GM18499 (cell line): ENCODE measurements around the gene RNF13.
"Not testable (repeated sequence)": the region's sequence is repeated elsewhere in the genome, so short reads cannot be mapped to it uniquely, and the experiment has no call there.

Experiments
- ATAC-seq: cut with Tn5 transposase; IDR thresholded peaks from one replicate; pipeline ENCODE4 v1.9.1; 2021; ENCODE audit warnings: moderate number of reproducible peaks; ENCODE audit not compliant: insufficient read depth, unreplicated experiment

The RNF13 gene

GRCh38 chr3:149942409-149942808 is 129.4 kb downstream of the RNF13 start:
- ATAC-seq, result no peak

- ATAC-seq, result not testable (repeated sequence)
These were observed 131.0 kb downstream of the RNF13 start for GRCh38 chr3:149943966-149944365.

GRCh38 chr3:149947231-149947630 is 134.2 kb downstream of the RNF13 start:
- ATAC-seq, result no peak

- no peak for ATAC-seq
These were observed 136.2 kb downstream of the RNF13 start for GRCh38 chr3:149949181-149949580.

GRCh38 chr3:149954812-149955211 is 141.8 kb downstream of the RNF13 start:
- no peak for ATAC-seq

- ATAC-seq, result no peak
These were observed 142.4 kb downstream of the RNF13 start for GRCh38 chr3:149955449-149955848.

- ATAC-seq, result no peak
These were observed 144.5 kb downstream of the RNF13 start for GRCh38 chr3:149957361-149958125.

DNA sequence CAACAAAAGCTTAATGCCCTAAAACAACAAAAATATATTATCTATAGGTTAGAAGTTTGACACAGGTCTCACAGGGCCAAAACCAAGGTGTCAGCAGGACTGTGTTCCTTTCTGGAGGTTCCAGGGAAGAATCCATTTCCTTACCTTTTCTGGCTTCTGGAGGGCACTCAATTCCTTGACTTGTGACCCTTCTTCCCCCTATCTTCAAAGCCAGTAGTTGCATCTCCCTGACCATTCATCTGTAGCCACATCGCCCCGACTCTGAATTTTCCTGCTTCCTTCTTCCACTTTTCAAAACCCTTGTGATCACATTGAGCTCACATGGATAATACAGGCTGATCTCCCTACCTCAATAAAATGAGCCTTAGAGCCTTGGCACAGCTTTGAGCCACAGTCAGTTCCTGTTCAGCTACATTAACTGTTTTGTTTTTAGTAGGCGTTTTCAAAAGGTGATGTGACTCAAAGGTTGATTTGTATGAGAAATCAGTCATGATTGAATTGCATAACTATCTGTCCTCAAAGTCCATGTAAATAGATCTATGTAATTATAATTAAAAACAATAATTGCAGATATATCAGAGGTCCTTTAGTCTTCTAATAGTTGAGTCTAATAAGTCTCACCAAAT is 145.3 kb downstream of the RNF13 start:
- no peak for ATAC-seq

DNA sequence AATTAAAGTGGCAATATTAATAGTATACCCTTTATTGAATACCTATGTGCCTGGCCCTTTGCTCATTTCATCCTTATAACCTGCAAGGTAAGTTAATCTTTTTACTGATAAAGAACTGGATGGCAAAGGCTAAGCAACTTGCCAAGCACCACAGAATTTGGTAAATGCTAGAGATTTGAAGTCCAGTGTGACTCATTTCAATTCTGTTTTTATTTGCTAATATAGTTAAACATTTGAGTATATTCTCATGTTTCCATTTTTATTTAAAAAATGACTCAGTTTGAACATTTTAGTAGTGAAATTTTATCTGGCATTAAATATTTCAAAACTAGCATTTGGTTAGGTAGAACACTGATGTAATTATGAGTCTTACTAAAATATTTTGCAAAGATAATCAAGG is 146.4 kb downstream of the RNF13 start:
- ATAC-seq, result no peak

DNA sequence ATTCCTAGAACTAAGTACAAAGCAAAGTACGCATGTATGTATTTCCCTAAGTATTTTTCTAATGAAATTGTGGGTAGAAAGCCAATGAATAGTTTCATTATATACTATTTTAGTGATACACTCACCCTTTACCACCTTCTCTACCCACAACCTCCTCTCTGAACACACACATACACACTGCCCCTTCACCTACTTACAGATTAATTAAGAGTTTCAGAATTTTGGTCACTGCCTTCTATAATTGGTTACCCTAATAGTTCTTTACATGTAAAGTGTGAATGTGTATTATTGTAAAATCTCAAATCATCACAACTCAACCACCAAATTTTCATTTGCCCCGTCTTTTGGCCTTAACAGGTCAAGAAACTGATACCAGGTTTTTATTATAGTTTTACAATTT is 150.5 kb downstream of the RNF13 start:
- ATAC-seq, result no peak

- no peak for ATAC-seq
These were observed 151.3 kb downstream of the RNF13 start for GRCh38 chr3:149964291-149964690.

GRCh38 chr3:149965278-149965677 is 152.3 kb downstream of the RNF13 start:
- ATAC-seq, result no peak

DNA sequence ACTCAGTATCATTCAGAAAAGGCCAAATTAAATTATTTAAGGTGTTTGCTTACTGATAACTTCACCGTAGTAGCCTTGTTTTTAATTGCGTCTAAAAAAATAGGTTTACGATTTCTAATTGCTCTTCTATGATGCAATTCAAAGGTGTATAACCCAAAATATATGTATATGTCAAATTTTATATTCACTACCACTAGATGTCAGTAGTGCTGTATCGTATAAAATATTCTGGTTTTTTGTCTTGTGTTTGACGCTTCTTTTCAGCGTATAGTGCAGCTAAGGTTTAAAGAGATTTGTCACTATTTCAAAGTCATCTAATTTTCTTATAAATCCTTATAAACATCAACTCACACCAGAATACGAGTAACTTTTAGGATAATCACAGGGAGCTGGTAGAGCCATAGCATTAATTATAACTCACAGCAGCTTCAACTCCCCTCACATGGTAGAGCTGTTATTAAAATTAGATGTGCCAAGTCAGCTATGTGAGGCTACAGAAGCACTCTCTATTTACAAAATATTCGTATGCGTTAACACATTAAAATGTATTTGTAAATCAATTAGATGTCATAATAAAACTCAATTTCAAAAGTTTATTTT is 154.2 kb downstream of the RNF13 start:
- no peak for ATAC-seq

GRCh38 chr3:149968216-149968615 is 155.2 kb downstream of the RNF13 start:
- ATAC-seq, result no peak

DNA sequence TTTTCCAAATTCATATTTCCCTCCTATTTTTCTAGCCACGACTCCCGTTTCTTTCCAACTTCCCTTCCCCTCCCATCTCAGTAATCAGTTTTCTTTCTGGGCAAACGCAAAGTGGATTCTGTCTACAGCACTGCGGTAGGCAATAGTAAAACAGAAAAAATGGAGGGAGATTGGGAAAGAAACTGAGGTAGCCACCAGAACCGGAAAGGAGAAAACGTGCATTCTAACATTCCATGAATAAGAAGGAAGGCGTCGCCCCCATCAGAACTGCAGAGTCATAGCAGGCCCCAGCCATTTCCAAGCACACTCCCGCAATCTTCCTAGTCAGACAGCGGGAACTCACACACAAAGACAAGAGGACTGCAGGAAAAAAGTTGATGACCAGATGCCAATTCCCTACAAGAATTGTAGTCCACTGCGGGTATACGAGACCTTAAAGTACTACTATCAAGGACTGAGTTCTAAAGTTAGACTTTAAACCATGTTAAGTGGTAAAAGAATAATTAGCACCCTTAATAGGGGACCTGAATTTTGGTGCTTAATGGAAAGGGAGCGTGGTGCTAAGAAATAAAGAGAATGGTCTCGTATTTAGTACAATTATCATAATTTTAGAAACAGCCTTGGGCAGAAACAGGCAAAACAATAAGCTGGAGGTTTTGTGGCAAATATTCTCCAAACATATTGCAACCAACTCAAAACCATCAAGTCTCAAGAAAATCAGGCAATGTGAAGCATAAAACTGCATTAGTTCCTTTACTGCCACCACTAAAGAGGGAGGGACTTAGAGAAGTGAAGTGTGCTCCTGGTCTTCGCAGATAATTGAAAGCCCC is 156.3 kb downstream of the RNF13 start:
- ATAC-seq, result no peak

DNA sequence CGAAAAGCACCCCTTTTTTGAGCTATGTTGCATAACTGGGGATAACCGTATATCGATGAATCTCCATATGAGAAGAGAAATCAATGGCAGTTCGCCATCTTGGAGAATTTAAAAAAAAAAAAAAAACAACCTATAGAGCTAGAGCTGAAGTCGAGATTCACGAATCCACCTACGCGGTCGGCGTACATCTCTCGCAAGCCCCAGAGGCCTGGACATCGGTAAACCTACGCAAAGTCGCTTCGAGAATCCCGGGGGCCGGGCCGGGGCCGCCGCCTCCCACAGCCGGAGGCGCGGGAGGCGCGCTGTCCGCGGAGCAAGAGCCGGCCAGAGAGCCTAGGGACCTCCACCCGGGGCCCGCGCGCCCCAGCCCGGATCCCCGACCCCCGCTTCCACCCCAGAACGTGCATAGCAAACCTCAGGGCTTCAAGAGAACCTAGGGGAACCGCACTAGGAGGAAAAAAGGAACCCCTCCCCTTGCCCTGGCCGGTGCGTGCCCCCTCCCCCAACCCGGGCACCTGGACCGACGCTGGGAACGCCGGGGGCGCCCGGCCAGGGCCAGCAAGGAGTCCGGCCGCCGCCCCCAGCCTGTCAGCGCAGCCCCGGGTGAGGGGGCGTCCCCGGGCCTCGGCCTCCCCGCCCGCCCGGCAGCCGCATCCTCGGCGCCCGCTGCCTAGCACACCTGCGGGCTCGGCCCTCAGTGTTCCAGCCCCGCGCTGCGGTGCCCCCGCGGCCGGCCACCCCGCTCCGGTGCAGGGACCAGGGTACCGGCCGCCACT is 157.1 kb downstream of the RNF13 start:
- ATAC-seq, result peak; percentile 49

DNA sequence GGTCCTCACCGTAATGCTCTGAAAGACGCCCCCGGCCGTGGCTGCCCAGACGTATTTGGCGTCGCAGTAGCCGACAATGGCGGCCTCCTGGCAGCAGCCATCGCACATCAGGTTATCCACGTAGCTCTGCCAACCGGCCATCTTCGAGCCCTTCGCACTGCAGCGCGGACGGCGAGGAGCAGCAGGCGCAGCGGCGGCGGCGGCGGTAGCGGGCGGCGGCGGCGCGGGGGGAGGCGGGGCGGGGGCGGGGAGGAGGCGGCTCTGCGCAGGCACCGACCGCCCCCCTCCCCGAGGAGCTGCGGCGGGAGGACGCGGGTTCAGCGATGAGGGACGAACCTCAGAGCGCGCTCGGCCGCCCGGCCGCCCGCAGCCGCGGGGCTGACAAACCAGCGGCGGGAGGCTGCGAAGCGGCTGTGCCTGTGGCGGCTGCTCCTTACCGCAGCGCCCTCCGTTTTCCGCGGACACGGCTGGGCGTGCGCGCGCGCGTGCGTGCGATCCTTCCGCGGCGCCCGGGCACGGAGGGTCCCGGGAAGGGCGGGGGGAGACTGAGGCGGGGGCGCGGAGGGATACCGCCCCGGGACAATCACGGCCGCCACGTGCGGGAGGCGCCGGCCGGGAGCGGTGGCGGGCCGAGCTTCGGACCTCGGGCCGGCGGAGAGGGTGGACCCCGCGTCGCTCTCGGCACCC is 157.8 kb downstream of the RNF13 start, which contains the start of gene PFN2:
Gene PFN2, minus strand, starts transcription at position 180 of the 687 bp plus-strand sequence. Its CDS starts 39 bp downstream, at position 141.
- ATAC-seq, result no peak

GRCh38 chr3:149971403-149972075 is 158.5 kb downstream of the RNF13 start:
- no peak for ATAC-seq

DNA sequence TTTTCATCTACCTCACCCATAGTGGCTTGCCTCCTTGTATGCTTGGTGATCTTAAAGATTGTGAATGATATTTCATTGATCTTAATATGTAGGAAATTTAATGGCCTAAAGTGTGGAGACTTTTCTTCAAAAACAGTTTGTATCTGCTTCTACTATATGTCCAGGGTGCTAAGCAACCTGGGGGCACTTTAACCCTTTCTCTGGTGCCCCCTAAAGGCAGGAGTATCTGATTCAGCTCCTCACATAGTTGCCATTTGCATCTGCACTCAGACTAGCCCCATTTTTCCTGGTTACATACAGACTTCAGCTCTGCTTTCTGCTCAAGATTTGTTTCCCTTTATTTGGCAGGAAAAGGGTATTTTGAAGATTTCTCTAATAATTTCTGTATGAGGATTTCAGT is 162.9 kb downstream of the RNF13 start:
- no peak for ATAC-seq
